Testis (tissue), 2 donors: ENCODE data around the gene FGF12.

Experiments used
- CTCF ChIP-seq, 3 experiments: fragments of 450-650 bp in 2 of 3; fragments of 200-600 bp in 1 of 3; sonication (generic) in 1 of 3; IDR thresholded peaks; one replicate each; pipeline ENCODE4 v1.5.1; 2016 to 2019; ENCODE audit warnings: antibody characterized with exemption in 3 of 3, mild to moderate bottlenecking in 2 of 3, moderate library complexity in 1 of 3
- POLR2A ChIP-seq: fragments of 450-650 bp; IDR thresholded peaks from one replicate; pipeline ENCODE4 v1.6.1; 2017; ENCODE audit warnings: antibody characterized with exemption, mild to moderate bottlenecking, moderate library complexity

GRCh38 chr3:192372616-192373015 is 354.7 kb downstream of the FGF12 start:
- TF ChIP-seq CTCF (IDR thresholded peaks at IDR 0.05), result no peak
- TF ChIP-seq POLR2A, result no peak
